ENCODE data around the gene UAP1L1. TPM values are rescaled to one million over a fixed set of nuclear protein-coding genes. Genes with fewer than 3 reads are reported as not detected.

UAP1L1 gene
- total and polyA plus RNA-seq, 9 of the 15 experiments (the other 6 are each of a cell fraction or from before 2014, with no cell fraction given), result 0.20 to 8.6 (median 3.7) TPM

DNA sequence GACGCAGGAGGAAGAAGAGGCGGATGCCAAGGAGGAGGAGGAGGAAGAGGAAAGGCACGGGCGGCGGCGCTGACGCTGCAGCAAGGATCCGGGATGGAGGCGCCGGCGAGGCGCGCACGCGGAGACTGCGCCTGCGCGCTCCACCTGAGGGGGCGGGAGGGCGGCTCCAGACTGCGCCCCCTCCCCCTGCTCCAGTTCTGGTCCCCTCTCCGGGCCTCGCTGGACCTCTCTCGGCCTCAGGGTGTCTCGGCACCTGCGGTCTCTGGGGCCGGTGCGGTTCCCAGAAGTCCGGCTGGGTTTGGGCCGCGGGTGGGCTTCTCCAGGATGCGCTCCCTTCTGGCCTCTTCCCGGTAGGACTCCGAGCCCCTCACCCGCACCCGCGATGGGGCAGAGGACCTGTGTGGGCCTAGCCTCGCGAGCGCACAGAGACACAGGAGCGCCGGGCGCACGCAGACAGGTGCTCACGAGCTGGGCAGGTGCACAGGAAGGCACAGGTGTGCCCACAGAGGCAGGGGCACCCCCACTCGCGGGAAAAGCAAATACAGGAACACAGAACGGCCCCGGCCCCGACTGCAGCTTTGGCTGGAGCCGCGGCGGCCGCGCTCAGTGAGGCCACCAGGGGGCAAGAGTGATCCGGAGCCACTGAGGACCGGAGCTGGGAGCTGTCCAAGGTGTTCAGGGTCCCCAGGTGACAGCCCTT is 31.1 kb upstream of the UAP1L1 start, which contains the start of gene NPDC1 (continued):
- TF ChIP-seq, protein P1, sequence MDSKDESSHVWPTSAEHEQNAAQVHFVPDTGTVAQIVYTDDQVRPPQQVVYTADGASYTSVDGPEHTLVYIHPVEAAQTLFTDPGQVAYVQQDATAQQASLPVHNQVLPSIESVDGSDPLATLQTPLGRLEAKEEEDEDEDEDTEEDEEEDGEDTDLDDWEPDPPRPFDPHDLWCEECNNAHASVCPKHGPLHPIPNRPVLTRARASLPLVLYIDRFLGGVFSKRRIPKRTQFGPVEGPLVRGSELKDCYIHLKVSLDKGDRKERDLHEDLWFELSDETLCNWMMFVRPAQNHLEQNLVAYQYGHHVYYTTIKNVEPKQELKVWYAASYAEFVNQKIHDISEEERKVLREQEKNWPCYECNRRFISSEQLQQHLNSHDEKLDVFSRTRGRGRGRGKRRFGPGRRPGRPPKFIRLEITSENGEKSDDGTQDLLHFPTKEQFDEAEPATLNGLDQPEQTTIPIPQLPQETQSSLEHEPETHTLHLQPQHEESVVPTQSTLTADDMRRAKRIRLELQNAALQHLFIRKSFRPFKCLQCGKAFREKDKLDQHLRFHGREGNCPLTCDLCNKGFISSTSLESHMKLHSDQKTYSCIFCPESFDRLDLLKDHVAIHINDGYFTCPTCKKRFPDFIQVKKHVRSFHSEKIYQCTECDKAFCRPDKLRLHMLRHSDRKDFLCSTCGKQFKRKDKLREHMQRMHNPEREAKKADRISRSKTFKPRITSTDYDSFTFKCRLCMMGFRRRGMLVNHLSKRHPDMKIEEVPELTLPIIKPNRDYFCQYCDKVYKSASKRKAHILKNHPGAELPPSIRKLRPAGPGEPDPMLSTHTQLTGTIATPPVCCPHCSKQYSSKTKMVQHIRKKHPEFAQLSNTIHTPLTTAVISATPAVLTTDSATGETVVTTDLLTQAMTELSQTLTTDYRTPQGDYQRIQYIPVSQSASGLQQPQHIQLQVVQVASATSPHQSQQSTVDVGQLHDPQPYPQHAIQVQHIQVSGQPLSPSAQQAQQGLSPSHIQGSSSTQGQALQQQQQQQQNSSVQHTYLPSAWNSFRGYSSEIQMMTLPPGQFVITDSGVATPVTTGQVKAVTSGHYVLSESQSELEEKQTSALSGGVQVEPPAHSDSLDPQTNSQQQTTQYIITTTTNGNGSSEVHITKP (IDR thresholded peaks at IDR 0.05; ENCODE audit: partially characterized antibody), result no peak
- TF ChIP-seq NR2F6 (CRISPR knock-in tag; IDR thresholded peaks at IDR 0.05), result no peak
- TF ChIP-seq TCF7 (IDR thresholded peaks at IDR 0.05; ENCODE audit: borderline replicate concordance), result no peak
- TF ChIP-seq ZNF143 (CRISPR knock-in tag; IDR thresholded peaks at IDR 0.05), result no peak; the same call in 1 of the 2 replicates
- no peak for TF ChIP-seq ELF4 (CRISPR knock-in tag; IDR thresholded peaks at IDR 0.05)
- TF ChIP-seq PHF20 (IDR thresholded peaks at IDR 0.05; ENCODE audit: partially characterized antibody), result no peak
- peak; percentile 45 for TF ChIP-seq CXXC5 (CRISPR knock-in tag; IDR thresholded peaks at IDR 0.05)
- TF ChIP-seq ZBTB8A (IDR thresholded peaks at IDR 0.05; ENCODE audit: partially characterized antibody), result no peak
- TF ChIP-seq CSDE1 (IDR thresholded peaks at IDR 0.05), result no peak
- TF ChIP-seq EWSR1 (IDR thresholded peaks at IDR 0.05; ENCODE audit: borderline replicate concordance, low read depth, partially characterized antibody), result no peak
- TF ChIP-seq CREM (IDR thresholded peaks at IDR 0.05; ENCODE audit: low read depth), result peak; percentile 39; the same call in 1 of the 2 replicates
- TF ChIP-seq SMAD3 (CRISPR knock-in tag; conservative IDR thresholded peaks at IDR 0.05), result no peak
- TF ChIP-seq BMI1 (IDR thresholded peaks at IDR 0.05; ENCODE audit: low read length), result no peak
- TF ChIP-seq STAT5B (CRISPR knock-in tag; IDR thresholded peaks at IDR 0.05), result no peak
- TF ChIP-seq, protein P2, sequence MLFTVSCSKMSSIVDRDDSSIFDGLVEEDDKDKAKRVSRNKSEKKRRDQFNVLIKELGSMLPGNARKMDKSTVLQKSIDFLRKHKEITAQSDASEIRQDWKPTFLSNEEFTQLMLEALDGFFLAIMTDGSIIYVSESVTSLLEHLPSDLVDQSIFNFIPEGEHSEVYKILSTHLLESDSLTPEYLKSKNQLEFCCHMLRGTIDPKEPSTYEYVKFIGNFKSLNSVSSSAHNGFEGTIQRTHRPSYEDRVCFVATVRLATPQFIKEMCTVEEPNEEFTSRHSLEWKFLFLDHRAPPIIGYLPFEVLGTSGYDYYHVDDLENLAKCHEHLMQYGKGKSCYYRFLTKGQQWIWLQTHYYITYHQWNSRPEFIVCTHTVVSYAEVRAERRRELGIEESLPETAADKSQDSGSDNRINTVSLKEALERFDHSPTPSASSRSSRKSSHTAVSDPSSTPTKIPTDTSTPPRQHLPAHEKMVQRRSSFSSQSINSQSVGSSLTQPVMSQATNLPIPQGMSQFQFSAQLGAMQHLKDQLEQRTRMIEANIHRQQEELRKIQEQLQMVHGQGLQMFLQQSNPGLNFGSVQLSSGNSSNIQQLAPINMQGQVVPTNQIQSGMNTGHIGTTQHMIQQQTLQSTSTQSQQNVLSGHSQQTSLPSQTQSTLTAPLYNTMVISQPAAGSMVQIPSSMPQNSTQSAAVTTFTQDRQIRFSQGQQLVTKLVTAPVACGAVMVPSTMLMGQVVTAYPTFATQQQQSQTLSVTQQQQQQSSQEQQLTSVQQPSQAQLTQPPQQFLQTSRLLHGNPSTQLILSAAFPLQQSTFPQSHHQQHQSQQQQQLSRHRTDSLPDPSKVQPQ (CRISPR knock-in tag; IDR thresholded peaks at IDR 0.05; ENCODE audit: borderline replicate concordance), result no peak
- no peak for TF ChIP-seq ZNF217 (CRISPR knock-in tag; IDR thresholded peaks at IDR 0.05)
- TF ChIP-seq, protein P3, sequence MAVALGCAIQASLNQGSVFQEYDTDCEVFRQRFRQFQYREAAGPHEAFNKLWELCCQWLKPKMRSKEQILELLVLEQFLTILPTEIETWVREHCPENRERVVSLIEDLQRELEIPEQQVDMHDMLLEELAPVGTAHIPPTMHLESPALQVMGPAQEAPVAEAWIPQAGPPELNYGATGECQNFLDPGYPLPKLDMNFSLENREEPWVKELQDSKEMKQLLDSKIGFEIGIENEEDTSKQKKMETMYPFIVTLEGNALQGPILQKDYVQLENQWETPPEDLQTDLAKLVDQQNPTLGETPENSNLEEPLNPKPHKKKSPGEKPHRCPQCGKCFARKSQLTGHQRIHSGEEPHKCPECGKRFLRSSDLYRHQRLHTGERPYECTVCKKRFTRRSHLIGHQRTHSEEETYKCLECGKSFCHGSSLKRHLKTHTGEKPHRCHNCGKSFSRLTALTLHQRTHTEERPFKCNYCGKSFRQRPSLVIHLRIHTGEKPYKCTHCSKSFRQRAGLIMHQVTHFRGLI (CRISPR knock-in tag; IDR thresholded peaks at IDR 0.05), result no peak
- TF ChIP-seq NCOA2 (IDR thresholded peaks at IDR 0.05; ENCODE audit: partially characterized antibody in 2 of 2), result no peak
- no peak for TF ChIP-seq BRD9 (IDR thresholded peaks at IDR 0.05; ENCODE audit: low read depth, partially characterized antibody)
- TF ChIP-seq MEIS2 (IDR thresholded peaks at IDR 0.05; ENCODE audit: partially characterized antibody), result no peak
- no peak for TF ChIP-seq SMAD2 (IDR thresholded peaks at IDR 0.05; ENCODE audit: low read depth, low read length)
- TF ChIP-seq HNRNPK (IDR thresholded peaks at IDR 0.05; ENCODE audit: low read depth, low read length, poor library complexity, severe bottlenecking), result no peak

Data from K562 (cell line).